Uterus (tissue), 4 donors: ENCODE data around the gene HOXB5. TPM values are rescaled to one million over a fixed set of nuclear protein-coding genes. Genes with fewer than 3 reads are reported as not detected.

Experiments
- DNase-seq, 2 donors: peaks; one replicate each; pipeline ENCODE4 v3.0.0-alpha.2; 2019 to 2020
- H3K27ac ChIP-seq, 2 donors: fragments of 200-600 bp; sonication (generic); 1 replicate in 1 of 2; 2 replicates in 1 of 2; pipeline ENCODE4 v1.5.1; 2016 to 2018
- H3K27me3 ChIP-seq, 2 donors: fragments of 200-600 bp; sonication (generic); one replicate each; pipeline ENCODE4 v1.5.1; 2018 to 2019; ENCODE audit warnings: control low read depth in 1 of 2
- H3K36me3 ChIP-seq, 2 donors: fragments of 200-600 bp; sonication (generic); one replicate each; pipeline ENCODE4 v1.5.1; 2019; ENCODE audit warnings: control low read depth in 1 of 2
- H3K4me1 ChIP-seq, 2 donors: fragments of 200-600 bp; sonication (generic); one replicate each; pipeline ENCODE4 v1.5.1; 2018 to 2019; ENCODE audit warnings: control low read depth in 1 of 2
- H3K4me3 ChIP-seq, 2 donors: fragments of 200-600 bp; sonication (generic); 1 replicate in 1 of 2; 2 replicates in 1 of 2; pipeline ENCODE4 v1.5.1; 2018 to 2019; ENCODE audit warnings: mild to moderate bottlenecking in 1 of 2
- H3K9me3 ChIP-seq, 2 donors: fragments of 200-600 bp; sonication (generic); one replicate each; pipeline ENCODE4 v1.5.1; 2019; ENCODE audit warnings: control low read depth in 1 of 2
- POLR2A ChIP-seq, 2 donors: fragments of 450-650 bp; IDR thresholded peaks; one replicate each; pipeline ENCODE4 v1.6.1; 2016; ENCODE audit warnings: antibody characterized with exemption in 2 of 2, mild to moderate bottlenecking in 1 of 2, moderate library complexity in 1 of 2
- intact Hi-C: fragments of 100-400 bp; cut with DNase I; formaldehyde crosslinking; loops from one replicate; pipeline ENCODE4 v1.15.1; 2023; ENCODE audit warnings: low total_unique reads
- total RNA-seq, 4 donors: library from RNA; depleted of rRNA in 3 of 4; stranded (reverse); fragments of >200 nt in 3 of 4; gene quantifications; one replicate each; pipeline versions ENCODE4 v1.1.0 to v1.2.4, GENCODE V29; 2014 to 2023
- TF ChIP-seq, protein P1 (sequence below), 4 experiments: fragments of 200-600 bp in 2 of 4; fragments of 450-650 bp in 2 of 4; sonication (generic) in 2 of 4; IDR thresholded peaks; one replicate each; pipeline ENCODE4 v1.5.1; 2016 to 2019; ENCODE audit warnings: antibody characterized with exemption in 4 of 4, mild to moderate bottlenecking in 2 of 4, moderate library complexity in 1 of 4
- donor health status: DM: yes; HTN: yes; CAD: no.

The HOXB5 gene
- total RNA-seq, 4 donors from 2014 or later: 0.55 to 2.5 (median 0.59) TPM; not detected in 1

DNA sequence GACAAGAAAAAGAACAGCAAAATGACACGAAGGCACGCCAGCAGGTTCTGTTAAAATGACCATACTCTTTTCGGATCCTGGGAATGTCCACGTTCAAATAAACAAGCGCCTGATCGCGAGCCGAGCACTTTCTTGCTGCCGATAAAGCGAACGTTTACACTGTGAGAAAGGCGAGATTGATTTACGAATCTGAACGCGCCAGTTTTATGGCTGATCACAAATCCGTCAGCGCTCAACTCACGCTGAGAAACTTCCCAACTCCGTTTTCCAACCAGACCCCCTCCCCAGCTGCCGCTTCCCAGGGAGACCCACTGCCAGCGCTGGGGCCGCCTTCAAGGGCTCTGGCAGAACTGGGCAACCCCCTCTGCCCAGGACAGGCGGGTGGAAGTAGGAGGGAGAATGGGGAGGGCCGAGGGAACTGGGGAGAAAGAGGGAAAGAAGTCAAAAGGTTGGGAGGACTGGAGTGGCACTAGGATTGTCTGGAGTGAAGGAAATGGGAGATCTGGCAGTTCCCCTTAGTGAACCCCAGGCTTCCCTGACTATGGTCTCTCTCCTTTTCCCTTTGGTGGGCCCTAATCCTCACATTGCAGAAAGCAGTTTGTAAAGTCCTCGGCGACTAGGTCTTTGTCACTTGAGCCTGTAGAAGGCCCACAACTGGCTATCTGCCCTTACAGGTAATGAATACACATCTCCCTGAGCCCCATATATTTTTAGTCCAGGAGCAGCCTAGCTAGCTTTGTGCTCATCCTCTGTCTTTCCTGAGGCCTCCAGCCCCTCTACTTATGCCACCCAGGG, 22.4 kb downstream of the HOXB5 start:
- Histone ChIP-seq H3K4me1 (no peaks in the 10 kb centered on the region), H3K9me3 (no peaks in the 10 kb centered on the region), H3K27me3 (peaks cover 0 to 24% of the 10 kb centered on the region in 2 donors), H3K27ac (peak overlapping the region in 1 of 2 donors; percentile 34), H3K36me3 (no peaks in the 10 kb centered on the region), H3K4me3 (no peak overlapping the region)
- DNase-seq: no peak
- intact Hi-C loops: no loop called here
- no peak for TF ChIP-seq POLR2A (IDR thresholded peaks at IDR 0.05)
- TF ChIP-seq, protein P1, sequence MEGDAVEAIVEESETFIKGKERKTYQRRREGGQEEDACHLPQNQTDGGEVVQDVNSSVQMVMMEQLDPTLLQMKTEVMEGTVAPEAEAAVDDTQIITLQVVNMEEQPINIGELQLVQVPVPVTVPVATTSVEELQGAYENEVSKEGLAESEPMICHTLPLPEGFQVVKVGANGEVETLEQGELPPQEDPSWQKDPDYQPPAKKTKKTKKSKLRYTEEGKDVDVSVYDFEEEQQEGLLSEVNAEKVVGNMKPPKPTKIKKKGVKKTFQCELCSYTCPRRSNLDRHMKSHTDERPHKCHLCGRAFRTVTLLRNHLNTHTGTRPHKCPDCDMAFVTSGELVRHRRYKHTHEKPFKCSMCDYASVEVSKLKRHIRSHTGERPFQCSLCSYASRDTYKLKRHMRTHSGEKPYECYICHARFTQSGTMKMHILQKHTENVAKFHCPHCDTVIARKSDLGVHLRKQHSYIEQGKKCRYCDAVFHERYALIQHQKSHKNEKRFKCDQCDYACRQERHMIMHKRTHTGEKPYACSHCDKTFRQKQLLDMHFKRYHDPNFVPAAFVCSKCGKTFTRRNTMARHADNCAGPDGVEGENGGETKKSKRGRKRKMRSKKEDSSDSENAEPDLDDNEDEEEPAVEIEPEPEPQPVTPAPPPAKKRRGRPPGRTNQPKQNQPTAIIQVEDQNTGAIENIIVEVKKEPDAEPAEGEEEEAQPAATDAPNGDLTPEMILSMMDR (IDR thresholded peaks at IDR 0.05): no peak

DNA sequence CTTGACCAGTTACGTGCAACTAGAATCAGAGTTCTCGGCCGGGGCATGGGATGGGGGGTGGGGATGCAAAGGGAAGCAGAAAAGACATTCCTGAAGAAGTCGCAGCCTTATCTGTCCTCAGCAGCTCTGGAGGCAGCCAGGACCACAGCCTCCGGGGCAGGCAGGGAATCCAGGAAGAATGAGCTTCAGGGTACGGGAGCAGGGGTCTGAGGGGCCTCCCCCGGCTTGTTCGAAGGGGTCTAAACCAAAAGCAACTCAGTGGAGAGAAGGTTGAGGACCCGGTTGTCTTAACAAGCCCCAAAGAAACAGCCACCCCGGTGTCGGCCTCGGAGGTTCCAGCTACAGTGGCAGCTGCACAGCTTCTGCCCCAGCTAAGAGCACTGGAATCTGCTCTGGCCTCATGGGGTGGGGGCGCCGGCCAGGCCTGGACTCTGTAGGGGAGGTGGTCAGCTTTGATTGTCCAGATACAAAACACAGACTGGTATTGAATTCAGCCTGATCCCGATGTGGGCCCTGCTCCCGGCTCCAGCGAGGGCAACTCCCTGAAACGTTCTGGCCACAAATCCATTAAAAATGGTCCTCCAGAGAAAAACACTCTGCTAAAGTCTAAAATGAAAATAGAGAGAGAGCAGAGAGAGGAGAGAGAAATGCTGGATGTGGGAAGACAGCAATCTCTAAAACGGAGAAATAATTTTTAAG, 23.1 kb downstream of the HOXB5 start:
- Histone ChIP-seq H3K36me3 (no peaks in the 10 kb centered on the region), H3K4me1 (no peaks in the 10 kb centered on the region), H3K9me3 (no peaks in the 10 kb centered on the region), H3K27ac (peak overlapping the region in 1 of 2 donors; percentile 24), H3K4me3 (no peak overlapping the region), H3K27me3 (peaks cover 0 to 19% of the 10 kb centered on the region in 2 donors)
- DNase-seq: no peak
- no peak for TF ChIP-seq POLR2A (IDR thresholded peaks at IDR 0.05)
- TF ChIP-seq, protein P1 (IDR thresholded peaks at IDR 0.05): no peak
- intact Hi-C loops: no loop called here

DNA sequence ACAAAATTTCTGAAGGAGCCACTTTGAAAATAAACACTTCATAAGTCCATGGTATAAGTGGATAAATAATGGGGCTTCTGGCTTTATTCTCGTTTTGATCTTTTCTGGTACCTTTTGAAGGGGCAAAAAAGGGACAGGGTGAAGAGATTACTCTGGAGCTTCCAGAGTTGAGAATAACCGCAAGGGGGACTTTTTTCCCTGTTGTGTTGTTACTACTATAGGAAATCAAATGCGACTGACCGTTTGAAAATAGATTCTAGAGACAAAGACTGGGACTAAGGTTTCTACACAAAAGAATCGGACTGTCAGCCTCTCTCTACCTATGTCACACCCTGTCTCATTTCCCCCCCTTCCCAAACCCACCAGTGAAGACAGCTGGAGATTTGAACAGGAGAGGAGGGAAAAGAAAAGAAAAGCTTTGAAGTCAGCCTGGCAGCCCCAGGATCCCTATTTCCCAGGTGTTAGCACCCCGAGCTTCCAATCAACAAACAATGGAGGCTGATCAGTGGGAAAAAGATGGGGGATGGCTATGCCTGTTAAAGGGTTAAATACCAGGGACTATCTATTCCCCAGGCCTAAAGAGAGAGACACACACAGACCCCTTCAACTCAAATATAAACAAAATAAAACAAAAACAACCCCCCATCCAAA, 23.8 kb downstream of the HOXB5 start:
- peaks cover 0 to 19% of the 10 kb centered on the region in 2 donors for H3K27me3 ChIP-seq
- DNase-seq: no peak
- no peak overlapping the region for H3K4me3 ChIP-seq
- H3K27ac ChIP-seq: peak overlapping the region in 1 of 2 donors; percentile 24
- no peaks in the 10 kb centered on the region for H3K36me3 ChIP-seq
- intact Hi-C loops: no loop called here
- TF ChIP-seq POLR2A (IDR thresholded peaks at IDR 0.05): no peak
- TF ChIP-seq, protein P1 (IDR thresholded peaks at IDR 0.05): no peak
- H3K4me1 ChIP-seq: no peaks in the 10 kb centered on the region
- no peaks in the 10 kb centered on the region for H3K9me3 ChIP-seq

DNA sequence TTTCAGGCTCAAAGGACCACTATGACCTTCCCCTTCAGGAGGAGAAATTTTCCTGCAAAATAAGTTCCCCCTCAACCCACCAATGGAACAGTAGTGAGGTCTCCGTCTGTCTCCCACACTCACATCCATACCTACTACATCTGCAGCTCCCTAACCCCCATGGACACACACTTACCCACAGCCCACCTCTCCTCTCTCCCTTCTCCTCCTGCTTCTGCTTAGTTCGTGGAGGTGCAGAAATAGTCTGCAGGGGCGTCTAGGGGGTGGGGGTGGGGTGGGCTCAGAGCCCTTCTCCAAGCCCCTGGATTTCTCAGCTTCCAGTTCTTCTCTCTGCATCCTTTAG, 24.4 kb downstream of the HOXB5 start:
- H3K27me3 ChIP-seq: peaks cover 0 to 19% of the 10 kb centered on the region in 2 donors
- no peaks in the 10 kb centered on the region for H3K36me3 ChIP-seq
- H3K4me3 ChIP-seq: no peak overlapping the region
- no peaks in the 10 kb centered on the region for H3K9me3 ChIP-seq
- H3K27ac ChIP-seq: no peak overlapping the region
- TF ChIP-seq POLR2A (IDR thresholded peaks at IDR 0.05): no peak
- TF ChIP-seq, protein P1 (IDR thresholded peaks at IDR 0.05): no peak
- peaks cover 0 to 2% of the 10 kb centered on the region in 2 donors for H3K4me1 ChIP-seq
- DNase-seq: no peak
- intact Hi-C loops: no loop called here
